PFSK-1 (cell line): ENCODE results near the gene DDX24.

ENCODE experiments used
- FOXP2 ChIP-seq: optimal IDR thresholded peaks from 2 replicates; pipeline ENCODE3; 2011; ENCODE audit warnings: borderline replicate concordance, control low read depth, inconsistent platforms; ENCODE audit not compliant: insufficient read depth; ENCODE audit errors: extremely low read length, extremely low read depth
- POLR2AphosphoS5 ChIP-seq: IDR thresholded peaks from 2 replicates; pipeline ENCODE4 v1.6.1; 2012; ENCODE audit warnings: low read depth, mild to moderate bottlenecking, control low read depth, low read length, moderate library complexity
- REST ChIP-seq, 2 experiments: IDR thresholded peaks; 2 replicates each; pipeline versions ENCODE4 v1.6.1 to v1.8.0; 2011 to 2012; ENCODE audit warnings: low read depth in 2 of 2, low read length in 2 of 2, control low read depth in 1 of 2, inconsistent platforms in 1 of 2, mild to moderate bottlenecking in 1 of 2, moderate library complexity in 1 of 2; ENCODE audit not compliant: insufficient read depth in 1 of 2
- SIN3A ChIP-seq: IDR thresholded peaks from 2 replicates; pipeline ENCODE4 v1.6.1; 2012; ENCODE audit warnings: mild to moderate bottlenecking, low read length, moderate library complexity, borderline replicate concordance; ENCODE audit not compliant: insufficient read depth
- TAF1 ChIP-seq: IDR thresholded peaks from 2 replicates; pipeline ENCODE4 v1.6.1; 2012; ENCODE audit warnings: low read length, control low read depth, borderline replicate concordance; ENCODE audit not compliant: insufficient read depth

The DDX24 gene

GRCh38 chr14:94029671-94030203 is 51.3 kb downstream of the DDX24 start:
- TF ChIP-seq FOXP2 = no peak
- TF ChIP-seq TAF1 = no peak
- no peak for TF ChIP-seq REST (IDR thresholded peaks at IDR 0.05; ENCODE audit: insufficient read depth in 1 of 2, low read depth in 2 of 2, low read length in 2 of 2)
- no peak for TF ChIP-seq POLR2AphosphoS5

DNA sequence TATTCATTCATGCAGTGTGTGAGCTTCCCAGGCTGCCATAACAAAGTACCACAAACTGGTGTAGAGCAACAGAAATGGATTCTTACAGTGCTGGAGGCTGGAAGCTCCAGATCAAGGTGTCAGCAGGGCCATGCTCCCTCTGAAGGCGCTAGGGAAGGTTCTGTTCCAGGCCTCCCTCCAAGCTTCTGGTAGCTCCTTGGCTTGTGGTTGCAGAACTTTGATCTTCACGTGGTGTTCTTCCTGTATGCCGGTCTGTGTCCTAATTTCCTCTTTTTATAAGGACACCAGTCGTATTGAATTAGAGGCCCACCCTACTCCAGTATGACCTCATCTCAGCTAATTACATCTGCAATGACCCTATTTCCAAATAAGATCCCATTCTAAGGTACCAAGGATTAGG is 51.7 kb downstream of the DDX24 start:
- no peak for TF ChIP-seq FOXP2
- TF ChIP-seq REST (IDR thresholded peaks at IDR 0.05; ENCODE audit: insufficient read depth in 1 of 2, low read depth in 2 of 2, low read length in 2 of 2) = no peak

- TF ChIP-seq POLR2AphosphoS5 (no peak), TAF1 (no peak), REST (IDR thresholded peaks at IDR 0.05; ENCODE audit: insufficient read depth in 1 of 2, low read depth in 2 of 2, low read length in 2 of 2) (no peak), SIN3A (no peak), FOXP2 (no peak)
Observed at GRCh38 chr14:94028450-94028826, 52.6 kb downstream of the DDX24 start.

DNA sequence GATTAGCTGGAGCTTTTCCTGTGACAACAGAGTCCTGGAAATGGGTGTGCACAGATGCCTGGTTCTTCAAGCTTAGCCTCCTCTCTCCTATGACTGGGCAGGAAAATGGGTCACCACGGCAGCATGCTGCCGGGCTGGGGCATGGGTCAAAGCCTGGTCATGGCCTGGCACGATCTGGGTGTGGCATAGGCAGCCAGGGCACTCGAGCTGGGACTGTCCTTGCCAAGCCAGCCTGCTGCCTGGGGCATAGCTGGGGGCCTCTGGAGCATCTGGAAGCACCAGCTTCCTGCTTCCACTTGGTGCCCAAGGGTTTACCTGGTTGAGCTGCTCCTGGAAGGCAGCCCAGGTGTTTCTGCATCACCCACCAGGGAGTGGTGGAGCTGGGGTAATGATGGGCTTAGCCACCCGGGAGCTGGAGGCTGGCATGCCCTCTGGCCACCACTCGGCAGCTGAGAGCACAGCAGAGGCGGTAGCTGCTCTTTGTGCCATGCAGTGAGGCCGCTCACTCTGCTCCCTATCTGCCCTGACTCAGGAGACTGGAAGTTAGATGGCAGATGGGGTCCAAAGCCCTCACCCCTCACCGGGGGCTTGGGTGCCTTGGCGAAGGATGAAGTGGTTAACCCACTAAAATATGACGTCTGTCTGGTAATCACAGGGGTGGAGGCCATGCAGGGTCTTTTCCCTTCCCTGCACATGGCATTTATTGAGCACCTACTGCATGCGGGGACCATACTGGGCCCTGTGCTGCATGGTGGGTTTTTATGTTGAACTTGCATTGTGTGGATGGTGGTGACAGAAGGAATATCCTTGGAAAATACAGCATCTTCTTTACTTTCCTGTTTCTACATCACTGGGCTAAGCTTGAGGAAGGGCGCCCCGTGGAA is 53.2 kb downstream of the DDX24 start:
- TF ChIP-seq REST (IDR thresholded peaks at IDR 0.05; ENCODE audit: insufficient read depth in 1 of 2, low read depth in 2 of 2, low read length in 2 of 2) (no peak), TAF1 (no peak), FOXP2 (no peak)

DNA sequence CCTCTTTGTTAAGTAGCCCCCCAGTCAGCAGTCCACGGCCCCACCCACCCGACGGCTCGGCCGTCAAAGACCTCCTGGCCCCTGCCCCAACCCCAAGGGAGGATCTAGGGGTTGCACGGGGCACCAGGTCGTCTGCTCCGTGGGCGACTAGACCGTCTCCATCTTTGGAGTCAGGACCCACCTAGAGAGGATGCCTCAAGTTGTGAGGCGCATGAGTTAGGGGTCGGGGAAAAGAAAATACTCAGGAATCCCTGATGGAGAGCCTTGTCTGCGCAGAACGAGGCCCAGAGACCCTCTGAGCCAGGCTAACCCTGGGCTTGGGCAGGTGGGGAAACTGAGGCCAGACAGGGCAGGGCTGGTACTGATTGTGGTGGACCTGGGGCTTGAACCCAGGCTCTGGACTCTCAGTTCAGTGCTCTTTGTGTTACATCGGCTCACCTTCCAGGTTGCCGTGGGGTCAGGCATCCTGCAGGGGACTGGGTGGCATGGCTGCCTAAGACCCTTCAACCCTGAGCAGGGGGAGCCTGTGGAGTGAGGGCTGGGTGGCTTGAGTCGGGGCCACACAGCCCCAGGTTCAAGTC is 54.0 kb downstream of the DDX24 start:
- TF ChIP-seq REST (IDR thresholded peaks at IDR 0.05; ENCODE audit: insufficient read depth in 1 of 2, low read depth in 2 of 2, low read length in 2 of 2) (no peak), SIN3A (no peak), FOXP2 (no peak), TAF1 (no peak), POLR2AphosphoS5 (no peak)
